Neural cell (in vitro differentiated cells): ENCODE measurements around the gene KIF23. TPM values are rescaled to one million over a fixed set of nuclear protein-coding genes. Genes with fewer than 3 reads are reported as not detected.
A peak's percentile ranks its signal among the peaks of the same experiment; 100 is the strongest.

ENCODE experiments used
- H2AFZ ChIP-seq: fragments of 200-600, 300-800 bp; sonication (generic), shearing (Covaris generic); 2 replicates; pipeline ENCODE4 v1.6.0; 2014; ENCODE audit warnings: low read depth, mild to moderate bottlenecking, antibody characterized with exemption, low read length, moderate library complexity
- H3F3A ChIP-seq: fragments of 200-600 bp; shearing (Covaris generic); 2 replicates; pipeline ENCODE4 v1.6.1; 2016; ENCODE audit warnings: mild to moderate bottlenecking, moderate library complexity, mixed read lengths, antibody characterized with exemption, low read length; ENCODE audit not compliant: insufficient read depth, poor library complexity, severe bottlenecking
- H3K27ac ChIP-seq: fragments of 200-600, 300-800 bp; sonication (generic), shearing (Covaris generic); 2 replicates; pipeline ENCODE4 v1.5.1; 2014; ENCODE audit warnings: mild to moderate bottlenecking, low read length, moderate library complexity
- H3K27me3 ChIP-seq: fragments of 300-800, 200-600 bp; sonication (generic), shearing (Covaris generic); 2 replicates; pipeline ENCODE4 v1.6.0; 2014; ENCODE audit warnings: mild to moderate bottlenecking, low read depth, low read length, moderate library complexity; ENCODE audit not compliant: insufficient read depth
- H3K36me3 ChIP-seq: fragments of 300-800, 200-600 bp; sonication (generic), shearing (Covaris generic); 2 replicates; pipeline ENCODE4 v1.5.1; 2014; ENCODE audit warnings: mild to moderate bottlenecking, antibody characterized with exemption, low read length, moderate library complexity; ENCODE audit not compliant: insufficient read depth
- H3K4me2 ChIP-seq: fragments of 300-800, 200-600 bp; sonication (generic), shearing (Covaris generic); 2 replicates; pipeline ENCODE4 v1.6.0; 2014; ENCODE audit warnings: mild to moderate bottlenecking, low read length
- H3K4me3 ChIP-seq: fragments of 300-800, 200-600 bp; sonication (generic), shearing (Covaris generic); 2 replicates; pipeline ENCODE4 v1.5.1; 2014; ENCODE audit warnings: mild to moderate bottlenecking, low read length, moderate library complexity
- H3K79me2 ChIP-seq: fragments of 200-600 bp; shearing (Covaris generic); replicated peaks from 2 replicates; pipeline ENCODE4 v1.6.0; 2014; ENCODE audit warnings: mild to moderate bottlenecking, low read length, moderate library complexity; ENCODE audit not compliant: insufficient read depth
- H3K9ac ChIP-seq: fragments of 300-800, 200-600 bp; sonication (generic), shearing (Covaris generic); 2 replicates; pipeline ENCODE4 v1.6.1; 2016; ENCODE audit warnings: mild to moderate bottlenecking, low read length, mixed read lengths
- H3K9me2 ChIP-seq: fragments of 200-600 bp; shearing (Covaris generic); 2 replicates; pipeline ENCODE4 v1.6.1; 2016; ENCODE audit warnings: mild to moderate bottlenecking, low read length, mixed read lengths; ENCODE audit not compliant: insufficient read depth
- H3K9me3 ChIP-seq: fragments of 200-600, 300-800 bp; sonication (generic), shearing (Covaris generic); 2 replicates; pipeline ENCODE4 v1.6.1; 2016; ENCODE audit warnings: mild to moderate bottlenecking, mixed run types, low read length, moderate library complexity, mixed read lengths
- H4K20me1 ChIP-seq: fragments of 200-600 bp; shearing (Covaris generic); 2 replicates; pipeline ENCODE4 v1.6.1; 2016; ENCODE audit warnings: mild to moderate bottlenecking, mixed run types; ENCODE audit not compliant: insufficient read depth
- EP300 ChIP-seq: fragments of 450-650 bp; conservative IDR thresholded peaks from 2 replicates; pipeline ENCODE4 v1.6.1; 2014; ENCODE audit warnings: antibody characterized with exemption, mild to moderate bottlenecking, moderate library complexity; ENCODE audit not compliant: poor library complexity, severe bottlenecking
- EZH2 ChIP-seq: fragments of 200-600, 300-800 bp; shearing (Covaris generic), sonication (generic); IDR thresholded peaks from 2 replicates; pipeline ENCODE4 v1.6.1; 2014; ENCODE audit warnings: antibody characterized with exemption, low read length, borderline replicate concordance, mild to moderate bottlenecking; ENCODE audit not compliant: insufficient read depth, poor library complexity, severe bottlenecking
- MXI1 ChIP-seq: fragments of 450-650 bp; conservative IDR thresholded peaks from 2 replicates; pipeline ENCODE4 v1.6.1; 2014; ENCODE audit warnings: antibody characterized with exemption, mild to moderate bottlenecking; ENCODE audit not compliant: poor library complexity, severe bottlenecking
- POLR2AphosphoS5 ChIP-seq: IDR thresholded peaks from 2 replicates; pipeline ENCODE4 v1.6.1; 2012
- RAD21 ChIP-seq: fragments of 450-650 bp; conservative IDR thresholded peaks from 2 replicates; pipeline ENCODE4 v1.6.1; 2014; ENCODE audit warnings: antibody characterized with exemption, mild to moderate bottlenecking, moderate library complexity
- SMC3 ChIP-seq: fragments of 450-650 bp; conservative IDR thresholded peaks from 2 replicates; pipeline ENCODE4 v1.6.1; 2014; ENCODE audit warnings: antibody characterized with exemption, mild to moderate bottlenecking, moderate library complexity; ENCODE audit not compliant: poor library complexity
- TAF1 ChIP-seq: IDR thresholded peaks from 2 replicates; pipeline ENCODE4 v1.6.1; 2012; ENCODE audit warnings: low read depth
- polyA plus RNA-seq: library from polyadenylated mRNA; depleted of rRNA; stranded (reverse); fragments of >200 nt; gene quantifications from 2 replicates; pipeline ENCODE4 v1.2.3, GENCODE V29; 2014
- TF ChIP-seq, protein P1 (sequence below): IDR thresholded peaks from 2 replicates; pipeline ENCODE4 v1.6.1; 2012; ENCODE audit warnings: borderline replicate concordance
- TF ChIP-seq, protein P2 (sequence below): fragments of 450-650 bp; IDR thresholded peaks from 2 replicates; pipeline ENCODE4 v1.5.1; 2014; ENCODE audit warnings: antibody characterized with exemption, mild to moderate bottlenecking, moderate library complexity; ENCODE audit not compliant: poor library complexity, severe bottlenecking

Gene KIF23
- polyA plus RNA-seq, 1 donor from 2014 or later = 1.7 TPM

DNA sequence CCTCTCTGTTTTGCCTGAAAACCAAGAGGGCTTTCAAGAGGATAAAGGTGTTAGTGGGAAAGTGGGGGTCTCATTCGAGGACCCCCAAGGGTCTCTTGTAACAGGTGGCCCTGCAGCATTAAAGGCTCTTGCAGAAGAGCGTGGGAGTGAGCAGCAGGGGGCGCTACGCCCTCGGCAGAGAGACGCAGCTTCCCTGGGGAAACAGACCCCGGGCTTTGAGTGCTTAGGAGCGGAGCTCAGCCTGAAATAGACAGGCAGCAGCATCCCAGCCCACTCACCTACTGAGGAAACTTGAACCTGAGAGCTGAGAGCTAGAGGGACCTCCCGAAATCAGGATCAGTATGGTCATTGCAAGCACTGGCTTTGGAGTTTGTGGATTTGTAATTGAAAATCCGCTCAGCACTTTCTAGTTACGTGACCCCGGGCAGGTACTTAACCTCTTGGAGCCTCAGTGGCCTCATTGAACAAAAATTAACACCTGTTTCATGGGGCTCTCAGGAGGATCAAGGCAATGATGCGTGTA is 64.2 kb downstream of the KIF23 start:
- Histone ChIP-seq H3K27me3 (no peaks in the 10 kb centered on the region), H3K27ac (no peak overlapping the region), H3F3A (no peaks in the 10 kb centered on the region), H3K4me3 (no peak overlapping the region), H3K9ac (no peak overlapping the region), H3K9me3 (no peaks in the 10 kb centered on the region), H3K4me2 (no peak overlapping the region), H2AFZ (no peak overlapping the region), H3K36me3 (no peaks in the 10 kb centered on the region), H3K79me2 (no peaks in the 10 kb centered on the region), H3K9me2 (no peaks in the 10 kb centered on the region), H4K20me1 (no peaks in the 10 kb centered on the region)
- TF ChIP-seq RAD21 = peak; percentile 97
- TF ChIP-seq POLR2AphosphoS5 = no peak
- no peak for TF ChIP-seq EP300
- no peak for TF ChIP-seq EZH2
- TF ChIP-seq, protein P1, sequence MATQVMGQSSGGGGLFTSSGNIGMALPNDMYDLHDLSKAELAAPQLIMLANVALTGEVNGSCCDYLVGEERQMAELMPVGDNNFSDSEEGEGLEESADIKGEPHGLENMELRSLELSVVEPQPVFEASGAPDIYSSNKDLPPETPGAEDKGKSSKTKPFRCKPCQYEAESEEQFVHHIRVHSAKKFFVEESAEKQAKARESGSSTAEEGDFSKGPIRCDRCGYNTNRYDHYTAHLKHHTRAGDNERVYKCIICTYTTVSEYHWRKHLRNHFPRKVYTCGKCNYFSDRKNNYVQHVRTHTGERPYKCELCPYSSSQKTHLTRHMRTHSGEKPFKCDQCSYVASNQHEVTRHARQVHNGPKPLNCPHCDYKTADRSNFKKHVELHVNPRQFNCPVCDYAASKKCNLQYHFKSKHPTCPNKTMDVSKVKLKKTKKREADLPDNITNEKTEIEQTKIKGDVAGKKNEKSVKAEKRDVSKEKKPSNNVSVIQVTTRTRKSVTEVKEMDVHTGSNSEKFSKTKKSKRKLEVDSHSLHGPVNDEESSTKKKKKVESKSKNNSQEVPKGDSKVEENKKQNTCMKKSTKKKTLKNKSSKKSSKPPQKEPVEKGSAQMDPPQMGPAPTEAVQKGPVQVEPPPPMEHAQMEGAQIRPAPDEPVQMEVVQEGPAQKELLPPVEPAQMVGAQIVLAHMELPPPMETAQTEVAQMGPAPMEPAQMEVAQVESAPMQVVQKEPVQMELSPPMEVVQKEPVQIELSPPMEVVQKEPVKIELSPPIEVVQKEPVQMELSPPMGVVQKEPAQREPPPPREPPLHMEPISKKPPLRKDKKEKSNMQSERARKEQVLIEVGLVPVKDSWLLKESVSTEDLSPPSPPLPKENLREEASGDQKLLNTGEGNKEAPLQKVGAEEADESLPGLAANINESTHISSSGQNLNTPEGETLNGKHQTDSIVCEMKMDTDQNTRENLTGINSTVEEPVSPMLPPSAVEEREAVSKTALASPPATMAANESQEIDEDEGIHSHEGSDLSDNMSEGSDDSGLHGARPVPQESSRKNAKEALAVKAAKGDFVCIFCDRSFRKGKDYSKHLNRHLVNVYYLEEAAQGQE = no peak
- TF ChIP-seq, protein P2, sequence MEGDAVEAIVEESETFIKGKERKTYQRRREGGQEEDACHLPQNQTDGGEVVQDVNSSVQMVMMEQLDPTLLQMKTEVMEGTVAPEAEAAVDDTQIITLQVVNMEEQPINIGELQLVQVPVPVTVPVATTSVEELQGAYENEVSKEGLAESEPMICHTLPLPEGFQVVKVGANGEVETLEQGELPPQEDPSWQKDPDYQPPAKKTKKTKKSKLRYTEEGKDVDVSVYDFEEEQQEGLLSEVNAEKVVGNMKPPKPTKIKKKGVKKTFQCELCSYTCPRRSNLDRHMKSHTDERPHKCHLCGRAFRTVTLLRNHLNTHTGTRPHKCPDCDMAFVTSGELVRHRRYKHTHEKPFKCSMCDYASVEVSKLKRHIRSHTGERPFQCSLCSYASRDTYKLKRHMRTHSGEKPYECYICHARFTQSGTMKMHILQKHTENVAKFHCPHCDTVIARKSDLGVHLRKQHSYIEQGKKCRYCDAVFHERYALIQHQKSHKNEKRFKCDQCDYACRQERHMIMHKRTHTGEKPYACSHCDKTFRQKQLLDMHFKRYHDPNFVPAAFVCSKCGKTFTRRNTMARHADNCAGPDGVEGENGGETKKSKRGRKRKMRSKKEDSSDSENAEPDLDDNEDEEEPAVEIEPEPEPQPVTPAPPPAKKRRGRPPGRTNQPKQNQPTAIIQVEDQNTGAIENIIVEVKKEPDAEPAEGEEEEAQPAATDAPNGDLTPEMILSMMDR = peak; percentile 91
- TF ChIP-seq MXI1 = no peak
- no peak for TF ChIP-seq TAF1
- TF ChIP-seq SMC3 = peak; percentile 97

DNA sequence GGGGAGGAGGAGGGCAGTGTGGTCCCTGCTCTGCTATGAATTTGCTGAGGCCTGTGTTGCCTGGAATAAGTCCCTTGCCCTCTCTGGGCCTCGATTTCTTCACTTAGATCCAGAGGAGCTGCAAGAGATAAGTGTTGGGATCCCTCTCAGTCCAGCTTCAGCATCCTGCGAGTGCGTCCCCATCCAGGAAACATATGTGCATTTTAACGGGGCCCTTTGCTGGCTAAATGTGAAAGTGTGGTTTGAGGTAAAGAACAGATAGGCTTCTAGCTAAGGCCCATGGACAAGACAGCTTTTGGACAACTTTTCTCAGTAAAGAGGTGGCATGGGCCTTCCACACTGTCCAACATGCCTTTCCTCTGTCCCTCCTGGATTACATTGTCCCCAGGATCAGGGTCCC is 64.9 kb downstream of the KIF23 start:
- no peaks in the 10 kb centered on the region for H4K20me1 ChIP-seq
- H3F3A ChIP-seq = no peaks in the 10 kb centered on the region
- no peak overlapping the region for H3K4me3 ChIP-seq
- no peaks in the 10 kb centered on the region for H3K79me2 ChIP-seq
- H3K27ac ChIP-seq = no peak overlapping the region
- TF ChIP-seq TAF1 = no peak
- TF ChIP-seq RAD21 = no peak
- TF ChIP-seq, protein P2 = no peak
- no peak for TF ChIP-seq MXI1
- TF ChIP-seq, protein P1 = no peak
- no peak for TF ChIP-seq EZH2
- no peak for TF ChIP-seq SMC3
- no peak overlapping the region for H3K9ac ChIP-seq
- H3K27me3 ChIP-seq = no peaks in the 10 kb centered on the region
- H3K9me3 ChIP-seq = no peaks in the 10 kb centered on the region
- H3K9me2 ChIP-seq = no peaks in the 10 kb centered on the region
- no peak overlapping the region for H3K4me2 ChIP-seq
- no peaks in the 10 kb centered on the region for H3K36me3 ChIP-seq
- no peak overlapping the region for H2AFZ ChIP-seq
